Parathyroid adenoma (tissue), 2 donors: ENCODE results near the gene KIAA0040.

Experiments used
- H2AFZ ChIP-seq: fragments of 300-600 bp; sonication (generic); one replicate; pipeline ENCODE4 v1.7.0; 2017; ENCODE audit warnings: antibody characterized with exemption, mild to moderate bottlenecking
- H3K27ac ChIP-seq: fragments of 300-600 bp; sonication (generic); one replicate; pipeline ENCODE4 v1.7.0; 2017
- H3K27me3 ChIP-seq: fragments of 300-600 bp; sonication (generic); one replicate; pipeline ENCODE4 v1.7.0; 2017; ENCODE audit warnings: low read length; ENCODE audit not compliant: control insufficient read depth, insufficient read depth
- H3K36me3 ChIP-seq: fragments of 300-600 bp; sonication (generic); one replicate; pipeline ENCODE4 v1.7.0; 2017; ENCODE audit warnings: low read length; ENCODE audit not compliant: control insufficient read depth, insufficient read depth
- H3K4me1 ChIP-seq: fragments of 300-600 bp; sonication (generic); one replicate; pipeline ENCODE4 v1.7.0; 2017; ENCODE audit warnings: control low read depth
- H3K4me2 ChIP-seq: fragments of 300-600 bp; sonication (generic); one replicate; pipeline ENCODE4 v1.7.0; 2017; ENCODE audit warnings: low read length
- H3K4me3 ChIP-seq: fragments of 300-600 bp; sonication (generic); one replicate; pipeline ENCODE4 v1.7.0; 2017; ENCODE audit warnings: low read depth, low read length
- H3K79me2 ChIP-seq: fragments of 300-600 bp; sonication (generic); one replicate; pipeline ENCODE4 v1.7.0; 2017; ENCODE audit warnings: control low read depth
- H3K9ac ChIP-seq: fragments of 300-600 bp; sonication (generic); one replicate; pipeline ENCODE4 v1.7.0; 2017; ENCODE audit warnings: mild to moderate bottlenecking
- H3K9me3 ChIP-seq: fragments of 300-600 bp; sonication (generic); one replicate; pipeline ENCODE4 v1.7.0; 2017; ENCODE audit warnings: low read length; ENCODE audit not compliant: control insufficient read depth
- CTCF ChIP-seq: fragments of 300-600 bp; sonication (generic); IDR thresholded peaks from one replicate; pipeline ENCODE4 v1.7.0; 2017; ENCODE audit warnings: antibody characterized with exemption, mild to moderate bottlenecking
- donor health status: primary hyperparathyroidism.

Gene KIAA0040

GRCh38 chr1:175174309-175175102, 18.1 kb downstream of the KIAA0040 start:
- Histone ChIP-seq H3K9me3 (no peaks in the 10 kb centered on the region), H3K4me3 (no peak overlapping the region), H3K79me2 (no peaks in the 10 kb centered on the region), H3K9ac (no peak overlapping the region), H2AFZ (no peak overlapping the region), H3K4me1 (no peaks in the 10 kb centered on the region), H3K27ac (no peak overlapping the region), H3K27me3 (no peaks in the 10 kb centered on the region), H3K36me3 (no peaks in the 10 kb centered on the region), H3K4me2 (no peak overlapping the region)
- no peak for TF ChIP-seq CTCF

- Histone ChIP-seq H3K36me3 (no peaks in the 10 kb centered on the region), H3K9ac (no peak overlapping the region), H3K27ac (no peak overlapping the region), H3K4me1 (no peaks in the 10 kb centered on the region), H2AFZ (no peak overlapping the region), H3K27me3 (no peaks in the 10 kb centered on the region), H3K4me3 (no peak overlapping the region), H3K9me3 (no peaks in the 10 kb centered on the region), H3K79me2 (no peaks in the 10 kb centered on the region), H3K4me2 (no peak overlapping the region)
- TF ChIP-seq CTCF, result no peak
These were observed 19.0 kb downstream of the KIAA0040 start for GRCh38 chr1:175173531-175173930.

GRCh38 chr1:175172503-175172902, 20.1 kb downstream of the KIAA0040 start:
- no peak overlapping the region for H2AFZ ChIP-seq
- H3K4me1 ChIP-seq, result no peaks in the 10 kb centered on the region
- no peak overlapping the region for H3K4me2 ChIP-seq
- H3K79me2 ChIP-seq, result no peaks in the 10 kb centered on the region
- H3K27me3 ChIP-seq, result no peaks in the 10 kb centered on the region
- H3K27ac ChIP-seq, result no peak overlapping the region
- H3K9ac ChIP-seq, result no peak overlapping the region
- no peak overlapping the region for H3K4me3 ChIP-seq
- H3K36me3 ChIP-seq, result no peaks in the 10 kb centered on the region
- TF ChIP-seq CTCF, result no peak
- H3K9me3 ChIP-seq, result no peaks in the 10 kb centered on the region

DNA sequence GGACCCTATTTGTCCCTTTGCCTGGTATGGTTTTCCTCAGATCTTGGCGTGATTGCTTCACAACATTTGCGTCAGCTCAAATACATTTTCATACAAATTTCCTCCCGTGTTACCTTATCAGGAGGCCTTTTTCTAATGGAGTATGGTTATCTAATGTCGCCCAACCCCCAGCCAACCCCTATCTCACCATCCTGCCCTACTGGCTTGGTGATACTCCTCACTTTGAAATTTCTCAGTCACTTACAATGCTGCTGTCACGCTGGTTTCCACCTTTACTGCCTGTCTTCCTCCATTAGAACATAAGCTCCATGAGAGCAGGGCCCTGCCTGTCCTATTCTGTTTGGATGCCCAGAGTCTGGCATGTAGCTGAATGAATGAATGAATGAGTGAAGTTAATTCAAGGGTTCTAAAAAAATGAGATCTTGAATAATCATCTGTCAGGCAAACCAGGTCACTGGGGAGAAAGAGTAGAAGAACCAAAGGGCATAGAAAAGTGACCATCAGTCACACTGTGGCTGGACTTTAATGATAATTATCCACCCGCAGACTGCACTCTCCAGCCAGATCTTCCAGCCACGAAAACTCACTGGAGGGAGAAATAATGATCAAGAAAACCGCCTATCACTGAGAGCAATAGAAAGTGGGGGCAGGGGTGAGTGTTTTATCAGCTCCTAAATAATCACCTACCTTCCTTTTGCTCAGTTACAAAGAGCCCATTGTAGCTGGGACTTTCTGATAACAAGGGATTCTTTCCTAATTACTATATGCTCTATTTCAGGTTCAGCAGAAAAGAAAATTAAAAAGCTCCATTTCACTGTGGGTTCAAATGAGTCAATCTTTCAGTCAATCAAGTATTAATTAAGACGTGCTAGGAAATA, 21.3 kb downstream of the KIAA0040 start:
- no peaks in the 10 kb centered on the region for H3K4me1 ChIP-seq
- H2AFZ ChIP-seq, result no peak overlapping the region
- no peaks in the 10 kb centered on the region for H3K27me3 ChIP-seq
- no peaks in the 10 kb centered on the region for H3K9me3 ChIP-seq
- no peaks in the 10 kb centered on the region for H3K36me3 ChIP-seq
- no peak overlapping the region for H3K4me2 ChIP-seq
- no peak overlapping the region for H3K4me3 ChIP-seq
- H3K9ac ChIP-seq, result no peak overlapping the region
- H3K27ac ChIP-seq, result no peak overlapping the region
- no peaks in the 10 kb centered on the region for H3K79me2 ChIP-seq
- TF ChIP-seq CTCF, result no peak
